HG02623 (cell line): ENCODE data around the gene SGF29.
"Not testable (repeated sequence)": the region's sequence is repeated elsewhere in the genome, so short reads cannot be mapped to it uniquely, and the experiment has no call there.

Experiments
- ATAC-seq: cut with Tn5 transposase; IDR thresholded peaks from one replicate; pipeline ENCODE4 v1.9.1; 2021; ENCODE audit warnings: moderate library complexity; ENCODE audit not compliant: unreplicated experiment

The SGF29 gene

DNA sequence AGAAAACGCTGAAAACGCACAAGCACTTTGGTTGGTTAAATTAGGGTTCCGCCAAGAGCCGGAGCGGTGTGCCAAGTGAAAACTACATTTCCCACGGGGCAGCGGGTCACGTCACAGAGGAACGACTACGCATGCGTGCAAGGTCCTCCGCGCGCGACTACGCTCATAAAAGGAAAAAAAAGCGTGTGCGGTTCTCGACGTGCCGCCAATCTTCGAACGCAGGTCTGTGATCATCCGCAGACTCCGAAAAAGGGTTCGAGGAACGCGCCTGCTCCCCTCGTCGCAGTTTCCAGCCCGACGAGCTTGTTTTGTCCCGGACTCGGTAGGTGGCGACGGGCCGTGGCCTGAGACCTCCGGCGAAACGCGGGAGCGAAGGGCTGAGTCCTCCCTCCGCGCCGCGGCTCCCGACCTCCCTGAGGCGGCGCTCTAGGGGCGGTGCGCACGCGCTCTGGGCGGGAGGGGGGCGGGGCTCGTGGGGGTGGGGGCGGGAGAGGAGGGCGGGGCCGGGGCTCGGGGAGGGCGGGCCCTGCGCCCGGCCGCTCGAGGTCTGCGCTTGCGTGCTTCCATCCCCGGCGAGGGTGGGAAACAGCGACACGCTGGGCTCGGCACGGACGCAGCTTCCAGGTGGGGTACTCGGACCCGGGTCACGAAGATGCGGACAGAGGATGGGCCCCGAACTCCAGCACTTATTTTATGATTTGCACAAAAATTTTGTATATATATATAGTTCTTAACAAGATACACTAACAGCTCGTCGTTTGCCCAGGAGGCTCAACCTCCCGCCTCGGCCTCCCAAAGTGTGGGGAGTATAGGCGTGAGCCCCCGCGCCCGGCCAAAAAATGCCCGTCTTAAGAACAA, at the start of gene SGF29:
Gene SGF29, plus strand, starts transcription at position 145 of the 858 bp plus-strand sequence. CDS start 27,150 bp downstream, outside the sequence.
- peak; percentile 76 for ATAC-seq

- no peak for ATAC-seq
Measured at GRCh38 chr16:28504707-28505404, 48.9 kb upstream of the SGF29 start.

GRCh38 chr16:28505489-28506137, 48.1 kb upstream of the SGF29 start:
- ATAC-seq: no peak

DNA sequence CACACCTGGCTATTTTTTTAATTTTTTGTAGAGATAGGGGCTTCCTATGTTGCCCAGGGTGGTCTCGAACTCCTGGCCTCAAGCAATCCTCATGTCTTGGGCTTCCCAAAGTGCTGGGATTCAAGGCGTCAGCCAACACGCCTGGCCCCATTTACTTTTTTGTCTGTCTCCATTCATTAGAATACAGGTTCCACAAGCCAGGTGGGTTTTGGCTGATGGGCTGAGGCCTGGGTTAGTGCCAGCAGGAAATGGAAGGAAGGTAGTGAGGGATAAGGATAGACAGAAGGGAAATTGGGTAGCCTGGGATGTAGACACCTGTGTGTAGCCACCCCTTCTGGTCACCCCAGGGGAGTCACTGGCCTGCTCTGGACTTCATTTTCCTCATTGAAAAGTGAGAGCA, 42.7 kb upstream of the SGF29 start:
- no peak for ATAC-seq

DNA sequence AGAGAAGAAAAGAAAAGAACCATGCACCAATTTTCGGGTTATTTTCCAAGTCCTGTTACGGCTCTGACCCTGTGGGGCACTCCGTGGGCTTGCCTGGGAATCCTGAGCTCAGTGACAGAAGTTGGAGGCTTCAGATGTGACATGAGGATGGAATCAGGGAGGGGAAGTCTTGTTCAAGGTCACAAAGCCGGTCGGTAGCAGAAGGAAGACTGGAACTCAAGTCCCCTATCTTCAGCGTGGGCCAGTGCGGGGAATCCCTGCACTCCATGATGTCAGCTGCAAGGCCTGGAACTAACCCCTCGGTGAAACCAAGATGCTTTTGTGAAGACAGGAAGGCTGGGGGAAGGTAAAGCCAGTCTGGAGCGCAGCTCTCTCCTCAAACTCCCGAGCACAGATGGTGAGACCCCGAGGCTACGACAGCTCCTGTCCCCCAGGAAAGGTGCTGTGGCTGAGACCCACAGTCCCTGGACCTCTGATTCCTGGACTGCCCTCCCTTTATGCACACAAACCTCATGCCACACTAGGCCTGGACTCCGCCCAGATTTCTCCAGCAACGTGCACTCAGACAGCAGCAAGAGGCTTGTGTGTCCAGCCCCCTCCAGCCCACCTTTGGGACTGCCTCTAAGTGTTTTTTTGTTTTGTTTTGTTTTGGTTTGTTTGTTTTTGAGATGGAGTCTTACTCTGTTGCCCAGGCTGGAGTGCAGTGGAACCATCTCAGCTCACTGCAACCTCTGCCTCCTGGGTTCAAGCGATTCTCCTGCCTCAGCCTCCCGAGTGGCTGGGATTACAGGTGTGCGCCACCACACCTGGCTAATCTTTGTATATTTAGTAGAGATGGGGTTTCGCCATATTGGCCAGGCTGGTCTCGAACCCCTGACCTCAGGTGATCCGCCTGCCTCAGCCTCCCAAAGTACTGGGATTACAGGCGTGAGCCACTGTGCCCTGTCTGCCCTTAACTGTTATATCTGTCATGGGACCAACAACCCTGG, 41.6 kb upstream of the SGF29 start:
- ATAC-seq: no peak

GRCh38 chr16:28513484-28514181, 40.1 kb upstream of the SGF29 start:
- ATAC-seq: no peak

DNA sequence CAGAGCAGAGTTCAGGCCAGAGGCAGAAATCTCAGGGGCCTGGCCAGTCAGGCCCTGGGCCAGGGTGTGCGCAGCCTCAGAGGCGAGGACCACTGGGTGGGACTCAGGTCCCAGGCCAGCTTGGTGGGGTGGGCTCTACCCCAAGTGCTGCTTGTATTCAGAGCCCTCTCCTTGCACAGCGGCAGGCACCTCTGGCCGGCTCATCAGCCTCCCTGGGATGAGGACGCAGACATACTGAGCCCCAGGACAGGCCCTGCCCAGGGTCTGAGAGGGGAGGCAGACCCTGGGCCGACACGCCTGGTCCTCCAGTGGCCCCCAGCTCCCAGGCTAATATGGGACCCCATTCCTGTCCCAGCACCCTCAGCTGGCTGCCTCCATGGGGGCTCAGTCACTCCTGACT, 39.5 kb upstream of the SGF29 start:
- no peak for ATAC-seq

DNA sequence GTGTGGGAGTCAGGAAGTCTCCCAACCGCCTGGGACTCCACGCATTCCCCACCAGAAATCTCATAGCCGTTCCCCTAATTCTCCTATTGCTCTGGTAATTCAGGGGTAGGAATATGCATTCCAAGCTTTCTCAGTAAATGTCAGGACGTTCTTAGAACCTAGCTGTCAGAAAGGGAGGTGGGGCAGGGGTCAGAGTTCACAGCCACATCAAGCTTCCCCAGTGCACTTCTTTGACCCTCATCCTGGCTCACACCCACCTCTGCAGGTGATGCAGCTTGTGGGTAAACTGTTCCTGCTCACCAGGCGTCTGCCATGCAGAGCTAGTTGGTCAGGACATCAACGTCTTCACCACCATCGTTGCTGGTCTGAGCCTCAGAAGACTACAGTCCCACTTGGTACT, 33.0 kb upstream of the SGF29 start:
- ATAC-seq: no peak

DNA sequence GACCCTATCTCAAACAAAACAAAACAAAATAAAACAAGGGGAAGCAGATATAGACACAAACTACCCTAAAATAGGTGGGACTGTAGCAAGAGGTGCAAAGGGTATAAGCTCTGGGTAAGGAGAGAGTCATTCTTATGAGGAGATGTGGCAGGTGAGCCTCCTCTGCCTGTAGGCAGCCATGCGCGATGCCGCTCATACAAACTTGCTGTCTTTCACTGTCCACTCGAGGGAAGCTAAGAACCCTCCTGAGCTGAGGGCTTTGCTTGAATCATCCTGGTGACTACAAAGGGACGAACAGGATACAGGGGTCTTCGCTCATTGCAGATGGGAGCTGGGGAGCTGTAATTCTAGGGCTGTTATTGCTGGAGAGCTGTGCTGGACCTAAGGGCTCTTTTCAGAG, 32.3 kb upstream of the SGF29 start:
- no peak for ATAC-seq

- no peak for ATAC-seq
Measured at GRCh38 chr16:28522792-28523191, 30.9 kb upstream of the SGF29 start.

DNA sequence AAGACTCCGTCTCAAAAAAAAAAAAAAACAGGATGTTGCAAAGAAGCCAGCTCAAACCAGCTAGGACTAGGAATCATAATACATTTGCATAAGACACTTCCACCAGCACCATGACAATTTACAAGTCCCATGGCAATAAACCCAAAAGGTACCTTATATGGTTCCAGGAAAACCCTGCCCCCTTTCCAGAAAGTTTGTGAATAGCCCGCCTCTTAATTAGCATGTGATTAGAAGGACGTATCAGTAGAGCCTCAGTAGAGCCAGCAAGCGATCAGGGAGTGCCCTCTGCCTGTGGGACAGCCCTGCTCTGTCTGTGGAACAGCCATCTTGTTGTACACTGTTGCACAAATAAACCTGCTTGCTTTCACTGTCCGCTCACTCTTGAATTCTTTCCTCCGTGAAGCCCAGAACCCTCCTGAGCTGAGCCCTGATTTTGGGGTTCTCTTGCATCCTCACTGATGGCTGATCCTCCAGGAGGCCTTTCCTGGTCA, 29.0 kb upstream of the SGF29 start:
- no peak for ATAC-seq

- ATAC-seq: no peak
Measured at GRCh38 chr16:28526201-28527099, 27.3 kb upstream of the SGF29 start.

DNA sequence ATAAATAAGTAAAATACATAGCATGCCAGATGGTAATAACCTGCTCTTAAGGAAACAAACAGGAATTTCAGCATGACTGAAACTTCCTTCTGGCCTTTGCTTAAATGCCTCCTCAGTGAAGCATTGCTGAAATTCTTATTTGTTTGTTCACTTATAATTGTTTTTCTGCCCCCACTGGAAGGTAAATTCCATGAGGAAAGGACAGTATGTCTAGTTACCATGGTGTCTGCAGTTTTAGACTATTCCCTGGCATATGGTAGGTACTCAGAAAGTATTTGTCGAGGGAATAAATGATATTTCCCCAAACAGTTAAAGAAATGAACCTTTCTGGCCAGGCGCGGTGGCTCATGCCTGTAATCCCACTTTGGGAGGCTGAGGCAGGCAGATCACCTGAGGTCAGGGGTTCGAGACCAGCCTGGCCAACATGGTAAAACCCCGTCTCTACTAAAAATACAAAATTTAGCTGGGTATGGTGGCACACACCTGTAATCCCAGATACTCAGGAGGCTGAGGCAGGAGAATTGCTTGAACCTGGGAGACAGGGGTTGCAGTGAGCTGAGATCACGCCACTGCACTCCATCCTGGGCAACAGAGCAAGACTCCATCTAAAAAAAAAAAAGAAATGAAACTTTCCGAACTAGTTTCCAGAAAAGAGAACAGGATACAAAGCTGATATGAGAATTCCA, 26.5 kb upstream of the SGF29 start:
- not testable (repeated sequence) for ATAC-seq

GRCh38 chr16:28527985-28528384, 25.7 kb upstream of the SGF29 start:
- no peak for ATAC-seq

- ATAC-seq: no peak
Measured at GRCh38 chr16:28528463-28528867, 25.3 kb upstream of the SGF29 start.

- no peak for ATAC-seq
Measured at GRCh38 chr16:28529124-28529523, 24.6 kb upstream of the SGF29 start.

DNA sequence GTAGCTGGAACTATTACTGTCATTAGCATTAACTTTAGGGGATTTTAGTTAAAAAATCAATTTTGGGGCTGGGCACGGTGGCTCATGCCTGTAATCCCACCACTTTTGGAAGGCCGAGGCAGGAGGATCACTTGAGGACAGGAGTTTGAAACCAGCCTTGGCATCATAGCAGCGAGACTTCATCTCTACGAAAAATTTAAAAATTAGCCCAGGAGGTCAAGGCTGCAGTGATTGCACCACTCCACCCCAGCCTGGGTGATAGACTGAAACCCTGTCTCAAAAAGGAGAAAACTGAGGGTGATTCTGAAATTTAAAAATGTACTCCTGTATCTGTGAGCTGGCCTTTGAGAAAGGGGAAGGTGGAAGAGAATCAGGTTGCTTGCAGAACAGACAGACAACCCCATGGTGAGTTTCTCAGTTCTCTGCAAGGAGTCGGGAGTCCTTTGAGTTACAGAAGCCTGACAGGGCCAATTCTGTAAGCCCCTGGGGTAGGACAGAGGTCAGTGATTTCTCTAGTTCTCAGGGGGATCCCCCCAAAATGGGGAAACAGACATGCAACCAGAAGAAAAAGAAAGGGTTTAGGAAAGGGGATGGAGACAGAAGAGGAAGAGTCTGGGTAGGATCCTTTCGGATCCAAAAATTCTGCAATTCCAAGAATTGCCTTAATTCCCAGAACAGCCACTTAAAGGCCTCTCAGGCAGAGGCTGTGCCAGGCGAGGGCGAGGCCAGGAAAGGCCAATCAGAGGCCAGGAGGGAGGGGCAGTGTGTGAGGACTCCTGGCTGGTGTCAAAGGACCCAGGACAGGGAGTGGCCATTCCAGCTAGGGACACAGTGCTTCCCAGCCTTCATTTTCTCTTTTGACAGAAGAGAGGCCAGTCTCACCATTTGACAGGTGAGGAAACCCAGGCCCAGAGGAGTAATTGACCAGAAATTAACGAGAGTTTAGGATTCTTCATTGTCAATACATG, 21.7 kb upstream of the SGF29 start:
- no peak for ATAC-seq
